Activated CD4-positive, alpha-beta memory T cell treated with anti-CD3 and anti-CD28 coated beads, Interleukin-2, amount 10 ng/mL, durations not matched to agents 7 days and 5 days (primary cell): ENCODE results near the gene MEF2C. TPM values are rescaled to one million over a fixed set of nuclear protein-coding genes. Genes with fewer than 3 reads are reported as not detected.

ENCODE experiments used
- CTCF ChIA-PET: fragments of 350-600 bp; sonication (Branson Sonifier 250); formaldehyde crosslinking; loops from one replicate; lab custom pipeline; 2021; ENCODE audit warnings: antibody characterized with exemption, inconsistent platforms; lab: Charles Lee
- POLR2A ChIA-PET: fragments of 350-600 bp; sonication (Branson Sonifier 250); formaldehyde crosslinking; loops from one replicate; lab custom pipeline; 2021; ENCODE audit warnings: antibody characterized with exemption; lab: Charles Lee
- DNase-seq: peaks from one replicate; pipeline ENCODE4 v3.0.0-alpha.2; 2020
- H3K27ac Mint-ChIP-seq: one replicate; pipeline ENCODE4 v1.8.0; 2021; ENCODE audit warnings: mild to moderate bottlenecking, mixed read lengths
- H3K27me3 Mint-ChIP-seq: one replicate; pipeline ENCODE4 v1.8.0; 2021; ENCODE audit warnings: mixed read lengths
- H3K36me3 Mint-ChIP-seq: one replicate; pipeline ENCODE4 v1.8.0; 2021; ENCODE audit warnings: low read depth, mixed read lengths
- H3K4me1 Mint-ChIP-seq: one replicate; pipeline ENCODE4 v1.8.0; 2021; ENCODE audit warnings: mixed read lengths
- H3K4me3 Mint-ChIP-seq: one replicate; pipeline ENCODE4 v1.8.0; 2021; ENCODE audit warnings: mild to moderate bottlenecking, mixed read lengths
- H3K9me3 Mint-ChIP-seq: one replicate; pipeline ENCODE4 v1.8.0; 2021; ENCODE audit warnings: mixed read lengths
- total RNA-seq, 2 experiments: library from RNA; stranded (reverse); gene quantifications; one replicate each; pipeline ENCODE4 v1.2.3, GENCODE V29; 2021

MEF2C gene
- total RNA-seq, 2 experiments from 2014 or later = 0.03 TPM; not detected in 1

DNA sequence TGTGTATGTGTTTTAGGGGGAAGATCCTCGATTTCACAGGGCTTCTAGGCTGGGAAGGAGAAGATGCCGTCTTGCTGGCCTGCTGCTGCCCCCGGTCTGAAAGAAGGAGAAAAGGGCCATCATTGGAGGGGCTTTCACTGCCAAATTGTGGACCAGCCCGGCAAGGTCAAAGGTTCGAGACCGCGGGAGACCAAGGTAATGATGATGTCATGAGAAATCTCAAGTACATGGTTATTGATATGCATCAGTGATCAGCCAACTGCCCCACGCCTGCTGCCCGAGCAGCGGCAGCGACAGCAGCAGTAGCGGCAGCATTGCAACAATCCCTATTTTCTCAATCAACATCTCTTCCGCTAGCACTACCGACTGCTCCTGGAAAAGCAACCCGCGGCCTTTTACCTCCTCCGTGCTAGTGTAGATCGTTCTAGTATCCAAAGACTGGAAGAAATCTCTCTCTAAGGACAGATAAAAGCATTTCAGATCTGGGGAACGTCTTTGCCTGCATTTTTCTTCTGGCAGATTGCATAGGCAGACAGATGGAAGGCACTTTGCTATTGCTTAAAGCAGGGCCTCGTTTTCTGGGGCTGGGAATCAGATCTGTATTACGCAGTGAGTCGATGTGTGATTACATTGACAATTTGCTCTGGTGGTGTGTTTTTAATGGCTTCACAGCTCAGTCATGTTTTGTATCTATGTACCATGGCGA, 215.3 kb downstream of the MEF2C start:
- POLR2A ChIA-PET = interaction anchor here (1.0 to 1.2 kb wide), 2 partner anchors 8 to 13 kb away, joined by 3 read pairs; no protein-coding TSS in a partner anchor
- CTCF ChIA-PET = interaction anchor here (1.1 to 3.8 kb wide), 3 partner anchors 13 to 23 kb away, joined by 4 to 16 read pairs (median 8); no protein-coding TSS in a partner anchor
- Mint-ChIP-seq H3K4me1 (peaks cover 31% of the 10 kb centered on the region), H3K4me3 (peak overlapping the region; percentile 71), H3K9me3 (no peaks in the 10 kb centered on the region), H3K27me3 (peaks cover 91% of the 10 kb centered on the region), H3K27ac (no peak overlapping the region), H3K36me3 (no peaks in the 10 kb centered on the region)
- no peak for DNase-seq
